SKM-1 treated with dmso at 0.1 percent for 144 hours (cell line): ENCODE measurements around the gene NEIL3.

Experiments
- DNase-seq: peaks from one replicate; lab custom pipeline; 2025; ENCODE audit not compliant: unreplicated experiment; lab: John Stamatoyannopoulos, UW

Gene NEIL3

GRCh38 chr4:177367336-177367735, 57.7 kb downstream of the NEIL3 start:
- DNase-seq: no peak

- no peak for DNase-seq
These were observed 59.7 kb downstream of the NEIL3 start for GRCh38 chr4:177369372-177369771.

- DNase-seq: no peak
These were observed 61.8 kb downstream of the NEIL3 start for GRCh38 chr4:177371461-177371860.

- DNase-seq: no peak
These were observed 65.3 kb downstream of the NEIL3 start for GRCh38 chr4:177374966-177375365.

GRCh38 chr4:177375372-177375771, 65.7 kb downstream of the NEIL3 start:
- DNase-seq: no peak

GRCh38 chr4:177376024-177376423, 66.3 kb downstream of the NEIL3 start:
- no peak for DNase-seq

GRCh38 chr4:177380730-177381287, 71.1 kb downstream of the NEIL3 start:
- DNase-seq: no peak

GRCh38 chr4:177381762-177382310, 72.2 kb downstream of the NEIL3 start:
- no peak for DNase-seq

GRCh38 chr4:177384856-177385397, 75.3 kb downstream of the NEIL3 start:
- DNase-seq: no peak

- DNase-seq: no peak
These were observed 76.1 kb downstream of the NEIL3 start for GRCh38 chr4:177385576-177386277.

GRCh38 chr4:177386278-177386815, 76.7 kb downstream of the NEIL3 start:
- DNase-seq: no peak

GRCh38 chr4:177391287-177391686, 81.6 kb downstream of the NEIL3 start:
- DNase-seq: no peak

GRCh38 chr4:177391953-177392352, 82.3 kb downstream of the NEIL3 start:
- DNase-seq: no peak

- DNase-seq: no peak
These were observed 83.6 kb downstream of the NEIL3 start for GRCh38 chr4:177393236-177393635.

GRCh38 chr4:177396352-177396751, 86.7 kb downstream of the NEIL3 start:
- no peak for DNase-seq

GRCh38 chr4:177400030-177400429, 90.4 kb downstream of the NEIL3 start:
- DNase-seq: no peak

GRCh38 chr4:177401658-177402273, 92.1 kb downstream of the NEIL3 start:
- no peak for DNase-seq

GRCh38 chr4:177403746-177404145, 94.1 kb downstream of the NEIL3 start:
- no peak for DNase-seq

GRCh38 chr4:177404342-177404741, 94.7 kb downstream of the NEIL3 start:
- DNase-seq: no peak

- DNase-seq: no peak
These were observed 95.3 kb downstream of the NEIL3 start for GRCh38 chr4:177404986-177405385.

- DNase-seq: no peak
These were observed 95.8 kb downstream of the NEIL3 start for GRCh38 chr4:177405508-177405907.

GRCh38 chr4:177408023-177408422, 98.3 kb downstream of the NEIL3 start:
- DNase-seq: no peak
